GM06990 (cell line): ENCODE results near the gene ARHGEF17.

ENCODE experiments used
- DNase-seq: peaks from one replicate; pipeline ENCODE4 v3.0.0-alpha.2; 2011; ENCODE audit not compliant: insufficient read length; ENCODE audit errors: extremely low read depth
- H3K27me3 ChIP-seq: replicated peaks from 2 replicates; pipeline ENCODE4 v1.6.0; 2011; ENCODE audit warnings: low read length; ENCODE audit not compliant: control insufficient read depth, insufficient read depth
- H3K36me3 ChIP-seq: 2 replicates; pipeline ENCODE4 v1.5.1; 2011; ENCODE audit warnings: low read length; ENCODE audit not compliant: control insufficient read depth, insufficient read depth
- H3K4me3 ChIP-seq: replicated peaks from 2 replicates; pipeline ENCODE4 v1.5.1; 2011; ENCODE audit warnings: low read depth, mild to moderate bottlenecking, control low read depth, low read length
- TF ChIP-seq, protein P1 (sequence below): IDR thresholded peaks from 2 replicates; pipeline ENCODE4 v1.5.1; 2011; ENCODE audit warnings: low read length, control low read depth, mild to moderate bottlenecking, inconsistent platforms; ENCODE audit not compliant: insufficient read depth, poor library complexity, severe bottlenecking

The ARHGEF17 gene

DNA sequence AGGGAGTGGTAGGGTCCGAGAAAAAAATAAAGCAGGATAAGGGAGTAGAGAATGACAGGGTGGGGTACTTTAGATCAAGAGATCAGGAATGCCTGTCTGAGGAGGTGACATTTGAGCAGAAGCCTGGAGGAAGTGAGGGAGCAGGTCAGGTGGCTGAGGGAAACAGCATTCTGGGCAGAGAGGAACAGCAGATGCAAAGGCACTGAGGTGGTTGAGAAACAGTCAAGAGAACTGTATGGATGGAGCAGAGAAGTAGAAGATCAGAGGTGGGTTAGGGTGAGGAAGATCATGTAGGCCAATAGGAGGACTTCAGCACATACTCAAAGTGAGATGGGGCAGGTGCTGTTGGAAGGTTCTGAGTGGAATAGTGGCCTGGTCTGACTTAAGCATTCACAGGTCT, 8.3 kb downstream of the ARHGEF17 start:
- no peak overlapping the region for H3K4me3 ChIP-seq
- TF ChIP-seq, protein P1, sequence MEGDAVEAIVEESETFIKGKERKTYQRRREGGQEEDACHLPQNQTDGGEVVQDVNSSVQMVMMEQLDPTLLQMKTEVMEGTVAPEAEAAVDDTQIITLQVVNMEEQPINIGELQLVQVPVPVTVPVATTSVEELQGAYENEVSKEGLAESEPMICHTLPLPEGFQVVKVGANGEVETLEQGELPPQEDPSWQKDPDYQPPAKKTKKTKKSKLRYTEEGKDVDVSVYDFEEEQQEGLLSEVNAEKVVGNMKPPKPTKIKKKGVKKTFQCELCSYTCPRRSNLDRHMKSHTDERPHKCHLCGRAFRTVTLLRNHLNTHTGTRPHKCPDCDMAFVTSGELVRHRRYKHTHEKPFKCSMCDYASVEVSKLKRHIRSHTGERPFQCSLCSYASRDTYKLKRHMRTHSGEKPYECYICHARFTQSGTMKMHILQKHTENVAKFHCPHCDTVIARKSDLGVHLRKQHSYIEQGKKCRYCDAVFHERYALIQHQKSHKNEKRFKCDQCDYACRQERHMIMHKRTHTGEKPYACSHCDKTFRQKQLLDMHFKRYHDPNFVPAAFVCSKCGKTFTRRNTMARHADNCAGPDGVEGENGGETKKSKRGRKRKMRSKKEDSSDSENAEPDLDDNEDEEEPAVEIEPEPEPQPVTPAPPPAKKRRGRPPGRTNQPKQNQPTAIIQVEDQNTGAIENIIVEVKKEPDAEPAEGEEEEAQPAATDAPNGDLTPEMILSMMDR = no peak
- DNase-seq = no peak
- no peaks in the 10 kb centered on the region for H3K27me3 ChIP-seq
- H3K36me3 ChIP-seq = no peaks in the 10 kb centered on the region

DNA sequence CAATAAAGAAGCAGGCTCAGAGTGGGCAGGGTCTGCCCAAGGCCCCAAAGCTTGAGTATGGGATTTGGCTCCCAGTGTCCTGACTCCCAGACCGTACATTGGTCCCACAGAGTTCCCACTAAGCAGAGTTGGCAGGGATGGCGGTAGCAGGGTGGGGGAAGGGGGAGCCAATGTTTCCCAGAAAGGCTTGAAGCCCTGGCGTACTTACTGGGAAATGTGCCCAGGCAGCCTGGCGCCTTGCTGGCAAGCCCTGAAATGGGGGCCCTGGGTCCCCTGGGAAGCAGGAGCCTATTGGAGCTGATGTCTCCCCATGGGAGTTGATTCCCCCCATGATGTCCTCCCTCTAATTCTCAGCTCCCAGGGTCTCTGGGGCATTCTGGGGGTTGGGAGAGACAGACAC, 9.3 kb downstream of the ARHGEF17 start:
- DNase-seq = no peak
- TF ChIP-seq, protein P1 = no peak
- no peak overlapping the region for H3K4me3 ChIP-seq
- H3K27me3 ChIP-seq = no peaks in the 10 kb centered on the region
- no peaks in the 10 kb centered on the region for H3K36me3 ChIP-seq

DNA sequence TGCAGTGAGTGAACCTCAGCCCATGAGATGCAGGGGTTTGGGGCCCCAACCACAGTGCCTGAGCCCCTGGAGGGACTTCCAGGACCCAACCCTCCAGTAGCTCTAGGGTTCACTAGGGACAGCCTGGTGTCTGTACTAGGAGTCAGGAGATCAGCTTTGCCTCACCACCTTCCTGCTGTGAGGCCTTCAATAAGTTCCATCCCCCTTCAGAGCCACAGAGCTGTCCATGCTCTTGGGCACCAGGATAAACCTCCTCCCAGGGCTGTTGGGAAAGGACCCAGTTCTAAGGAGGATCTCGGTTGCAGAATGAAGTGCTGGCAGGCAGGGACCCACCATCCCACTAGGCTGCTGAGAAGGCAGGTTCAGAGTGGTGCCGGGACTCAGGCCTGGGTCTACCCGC, 9.7 kb downstream of the ARHGEF17 start:
- Histone ChIP-seq H3K36me3 (no peaks in the 10 kb centered on the region), H3K4me3 (no peak overlapping the region), H3K27me3 (no peaks in the 10 kb centered on the region)
- TF ChIP-seq, protein P1 = no peak
- no peak for DNase-seq

DNA sequence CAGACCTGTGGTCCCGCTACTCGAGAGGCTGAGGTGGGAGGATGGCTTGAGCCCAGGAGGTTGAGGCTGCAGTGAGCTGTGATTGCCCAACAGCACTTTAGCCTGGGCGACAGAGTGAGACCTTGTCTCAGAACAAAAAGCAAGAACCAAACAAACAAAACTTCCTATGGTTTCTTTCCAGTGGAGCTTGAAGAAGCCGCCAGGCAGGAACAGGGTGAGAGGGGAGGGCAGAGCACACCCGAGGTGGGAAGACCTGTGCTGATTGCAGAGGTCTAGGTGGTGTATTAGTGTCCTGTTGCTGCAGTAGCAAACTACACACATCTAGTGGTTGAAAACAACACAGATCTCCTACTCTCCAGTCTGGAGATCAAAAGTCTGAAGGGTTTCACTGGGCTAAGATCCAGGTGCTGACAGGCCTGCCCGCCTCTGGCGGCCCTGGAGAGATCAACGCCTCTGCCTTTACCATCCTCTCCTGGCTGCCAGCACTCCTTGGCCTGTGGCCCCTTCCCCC, 10.5 kb downstream of the ARHGEF17 start:
- no peak for DNase-seq
- no peak overlapping the region for H3K4me3 ChIP-seq
- TF ChIP-seq, protein P1 = no peak
- H3K36me3 ChIP-seq = no peaks in the 10 kb centered on the region
- H3K27me3 ChIP-seq = no peaks in the 10 kb centered on the region

DNA sequence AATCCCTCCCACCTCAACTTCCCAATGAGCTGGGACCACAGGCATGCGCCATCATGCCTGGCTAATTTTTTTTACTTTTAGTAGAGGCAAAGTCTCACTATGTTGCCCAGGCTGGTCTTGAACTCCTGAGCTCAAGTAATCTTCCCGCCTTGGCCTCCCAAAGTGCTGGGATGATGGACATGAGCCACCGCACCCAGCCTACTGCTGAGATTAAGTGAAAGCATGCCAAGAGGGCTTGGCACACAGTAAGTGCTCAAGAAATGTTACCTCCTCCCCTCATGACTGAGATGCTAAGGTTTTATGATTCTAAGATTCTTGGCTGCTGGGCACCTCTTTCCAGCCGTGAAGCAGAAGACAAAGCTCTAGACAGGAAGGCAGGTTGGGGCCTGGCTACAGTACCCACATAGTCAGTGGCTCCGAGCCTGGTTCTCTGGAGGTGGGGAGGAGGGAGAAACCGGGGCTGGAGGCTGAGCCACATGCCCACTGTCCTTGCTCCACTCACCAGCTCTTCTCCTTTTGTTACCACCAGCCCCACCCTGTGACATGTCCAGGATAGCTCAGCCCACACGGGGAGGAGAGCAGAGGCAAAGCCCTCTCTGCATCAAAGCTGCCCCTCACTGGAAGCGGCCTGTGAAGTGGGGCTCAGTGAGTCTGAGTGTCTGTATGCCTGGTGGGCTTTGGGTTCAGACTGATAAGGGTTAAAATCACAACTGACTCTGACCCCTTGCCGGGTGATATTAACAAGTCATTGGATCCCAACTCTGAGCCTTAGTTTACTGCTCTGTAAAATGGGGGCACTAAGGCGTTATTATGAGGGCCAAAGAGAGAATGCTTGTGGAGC, 12.9 kb downstream of the ARHGEF17 start:
- no peaks in the 10 kb centered on the region for H3K27me3 ChIP-seq
- H3K4me3 ChIP-seq = no peak overlapping the region
- DNase-seq = no peak
- TF ChIP-seq, protein P1 = no peak
- no peaks in the 10 kb centered on the region for H3K36me3 ChIP-seq
